Adrenal gland (tissue), 12 donors: ENCODE data around the gene RALGAPB. TPM values are rescaled to one million over a fixed set of nuclear protein-coding genes. Genes with fewer than 3 reads are reported as not detected.

Experiments
- DNase-seq, 7 donors: peaks; one replicate each; pipeline ENCODE4 v3.0.0-alpha.2; 2019 to 2020
- H3K27ac ChIP-seq, 5 donors: fragments of 200-600 bp; sonication (generic) in 4 of 5; 1 replicate in 3 of 5; 2 replicates in 2 of 5; pipeline versions ENCODE4 v1.5.1 to v1.8.0; 2016 to 2020; ENCODE audit warnings: mild to moderate bottlenecking in 1 of 5
- H3K27me3 ChIP-seq: fragments of 200-600 bp; 2 replicates; pipeline ENCODE4 v1.8.0; 2021
- H3K36me3 ChIP-seq, 2 donors: fragments of 200-600 bp; replicated peaks in 1 of 2; 1 replicate in 1 of 2; 2 replicates in 1 of 2; pipeline versions ENCODE4 v1.5.1 to v1.8.0; 2018 to 2022
- H3K4me1 ChIP-seq, 2 donors: fragments of 200-600 bp; replicated peaks in 1 of 2; 1 replicate in 1 of 2; 2 replicates in 1 of 2; pipeline versions ENCODE4 v1.5.1 to v1.8.0; 2018 to 2021
- H3K4me3 ChIP-seq, 4 donors: fragments of 200-600 bp; sonication (generic) in 3 of 4; one replicate each; pipeline ENCODE4 v1.5.1; 2016 to 2018
- H3K9me3 ChIP-seq, 3 donors: fragments of 200-600 bp; sonication (generic) in 1 of 3; replicated peaks in 1 of 3; 1 replicate in 2 of 3; 2 replicates in 1 of 3; pipeline versions ENCODE4 v1.5.1 to v1.8.0; 2016 to 2021
- POLR2A ChIP-seq, 2 donors: fragments of 450-650 bp; IDR thresholded peaks; one replicate each; pipeline ENCODE4 v1.6.1; 2017; ENCODE audit warnings: antibody characterized with exemption in 2 of 2, mild to moderate bottlenecking in 2 of 2, moderate library complexity in 1 of 2
- WGBS, 4 donors: extraction: QIAGEN DNeasy Blood & Tissue Kit in 2 of 4; methylation state at CpG; one replicate each; pipeline versions ENCODE4 v1.1.5 to v1.1.7; 2013 to 2017; 5-methylcytosine and 5-hydroxymethylcytosine counted together
- intact Hi-C, 2 donors: fragments of 100-400 bp; cut with DNase I; formaldehyde crosslinking; loops; one replicate each; pipeline versions ENCODE4 v1.14.1 to v1.15.0; 2022 to 2023
- polyA plus RNA-seq, 3 donors: library from polyadenylated mRNA; stranded (reverse); fragments of 200-250 nt in 2 of 3; fragments of 350-450 nt in 1 of 3; fragmentation: Illumina TruSeq in 1 of 3; extraction: RNeasy Lipid Tissue Mini Kit (QIAGEN cat#74804) in 1 of 3; gene quantifications; one replicate each; pipeline ENCODE4 v1.2.3, GENCODE V29; 2013 to 2014
- total RNA-seq, 9 donors: library from RNA; depleted of rRNA in 4 of 9; stranded (reverse); fragments of >200 nt in 4 of 9; fragments of 120-200 nt in 1 of 9; fragmentation: NEBNext Ultra II Directional in 1 of 9; extraction: Animal tissue kit (Norgen Biotek cat#: 25700) in 1 of 9; gene quantifications; one replicate each; pipeline versions ENCODE4 v1.1.0 to v1.2.4, GENCODE V29; 2013 to 2023
- TF ChIP-seq, protein P1 (sequence below), 6 experiments: fragments of 450-650 bp in 4 of 6; fragments of 200-600 bp in 2 of 6; sonication (generic) in 1 of 6; IDR thresholded peaks; 1 replicate in 5 of 6; 2 replicates in 1 of 6; pipeline versions ENCODE4 v1.5.1 to v1.8.0; 2016 to 2021; ENCODE audit warnings: antibody characterized with exemption in 6 of 6, mild to moderate bottlenecking in 2 of 6, moderate library complexity in 1 of 6
- donor health status: healthy with polysubstance abuse.
- donor health status: Bipolar disorder and iron deficiency.
- donor health status: DM: yes; HTN: yes; CAD: no.
- donor health status: DM: no; HTN: no; CAD: no.
- donor health status: DM: no; HTN: no; CAD: no.
- donor health status: DM: yes; HTN: yes; CAD: no.

The RALGAPB gene
- total and polyA plus RNA-seq, 12 donors, result 11.7 to 44.7 (median 31.7) TPM

DNA sequence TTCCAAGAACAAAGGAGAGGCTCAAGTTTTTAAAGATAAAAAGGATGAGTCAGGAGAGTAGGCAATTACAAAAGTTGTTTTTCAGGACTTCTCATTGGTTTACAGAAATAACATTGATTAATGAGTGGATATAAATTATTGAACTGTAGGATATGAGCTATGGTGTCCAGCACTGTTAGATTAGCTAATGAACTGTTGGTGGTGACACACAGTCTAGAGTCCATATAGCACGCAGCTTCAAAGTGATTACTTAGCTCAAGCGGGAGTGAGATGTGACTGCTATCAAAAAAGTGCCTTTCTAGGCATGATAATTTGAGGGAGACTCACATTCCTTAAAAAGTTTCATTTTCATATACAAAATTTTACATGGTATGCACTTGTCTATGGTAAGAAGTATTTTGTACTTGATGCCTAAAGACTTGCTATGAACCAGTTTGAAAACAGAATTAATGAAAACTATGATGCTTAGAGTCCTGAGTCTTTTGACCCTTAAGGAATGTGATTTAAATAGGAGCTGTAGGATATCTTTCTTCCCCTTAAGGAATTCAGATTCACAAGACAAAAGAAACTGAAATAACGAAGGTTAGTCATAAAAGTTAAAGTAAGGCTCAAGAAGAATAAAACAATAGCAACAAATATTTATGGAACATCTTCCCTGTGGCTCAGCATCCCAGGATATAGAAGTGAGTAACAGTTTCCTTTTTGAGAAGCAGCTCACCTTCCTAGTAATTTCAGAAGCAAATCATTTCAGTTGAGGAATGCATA lies 86.1 kb downstream of the RALGAPB start:
- DNase-seq, result no peak
- 93 to 96% (median 95%) methylated on average over 3 of the region's 3 CpGs for WGBS, 4 donors
- Histone ChIP-seq H3K4me1 (no peaks in the 10 kb centered on the region), H3K27ac (no peak overlapping the region), H3K4me3 (no peak overlapping the region), H3K36me3 (peaks cover 0 to 53% of the 10 kb centered on the region in 2 donors), H3K9me3 (no peaks in the 10 kb centered on the region), H3K27me3 (no peaks in the 10 kb centered on the region)
- TF ChIP-seq, protein P1, sequence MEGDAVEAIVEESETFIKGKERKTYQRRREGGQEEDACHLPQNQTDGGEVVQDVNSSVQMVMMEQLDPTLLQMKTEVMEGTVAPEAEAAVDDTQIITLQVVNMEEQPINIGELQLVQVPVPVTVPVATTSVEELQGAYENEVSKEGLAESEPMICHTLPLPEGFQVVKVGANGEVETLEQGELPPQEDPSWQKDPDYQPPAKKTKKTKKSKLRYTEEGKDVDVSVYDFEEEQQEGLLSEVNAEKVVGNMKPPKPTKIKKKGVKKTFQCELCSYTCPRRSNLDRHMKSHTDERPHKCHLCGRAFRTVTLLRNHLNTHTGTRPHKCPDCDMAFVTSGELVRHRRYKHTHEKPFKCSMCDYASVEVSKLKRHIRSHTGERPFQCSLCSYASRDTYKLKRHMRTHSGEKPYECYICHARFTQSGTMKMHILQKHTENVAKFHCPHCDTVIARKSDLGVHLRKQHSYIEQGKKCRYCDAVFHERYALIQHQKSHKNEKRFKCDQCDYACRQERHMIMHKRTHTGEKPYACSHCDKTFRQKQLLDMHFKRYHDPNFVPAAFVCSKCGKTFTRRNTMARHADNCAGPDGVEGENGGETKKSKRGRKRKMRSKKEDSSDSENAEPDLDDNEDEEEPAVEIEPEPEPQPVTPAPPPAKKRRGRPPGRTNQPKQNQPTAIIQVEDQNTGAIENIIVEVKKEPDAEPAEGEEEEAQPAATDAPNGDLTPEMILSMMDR (IDR thresholded peaks at IDR 0.05), result no peak
- no peak for TF ChIP-seq POLR2A (IDR thresholded peaks at IDR 0.05)
- intact Hi-C loops, result no loop called here

DNA sequence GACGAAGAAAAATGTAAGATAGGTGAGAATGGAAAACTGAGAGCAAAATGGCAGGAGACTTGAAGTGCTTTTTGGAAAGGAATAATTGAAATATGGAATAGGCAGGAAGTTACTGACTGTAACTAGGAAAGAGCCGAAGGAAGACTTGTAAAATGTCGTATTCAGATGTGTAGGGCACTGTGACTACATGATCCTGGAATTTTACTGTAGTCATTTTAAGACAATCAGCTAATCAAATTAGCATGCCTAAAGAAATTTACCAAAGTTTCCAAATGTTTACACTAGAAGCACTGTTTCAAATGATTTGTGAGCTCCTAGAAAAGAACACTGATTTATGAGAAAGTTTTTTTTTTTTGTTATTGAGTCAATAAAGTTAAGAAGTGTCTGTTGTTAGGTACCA lies 87.1 kb downstream of the RALGAPB start:
- H3K27ac ChIP-seq, result no peak overlapping the region
- intact Hi-C loops, result no loop called here
- no peak for TF ChIP-seq POLR2A (IDR thresholded peaks at IDR 0.05)
- TF ChIP-seq, protein P1 (IDR thresholded peaks at IDR 0.05), result no peak
- peaks cover 0 to 45% of the 10 kb centered on the region in 2 donors for H3K36me3 ChIP-seq
- H3K4me3 ChIP-seq, result no peak overlapping the region
- no peaks in the 10 kb centered on the region for H3K9me3 ChIP-seq
- DNase-seq, result no peak
- 95 to 98% (median 96%) methylated on average over 3 of the region's 3 CpGs for WGBS, 4 donors
- H3K27me3 ChIP-seq, result no peaks in the 10 kb centered on the region
- H3K4me1 ChIP-seq, result no peaks in the 10 kb centered on the region

DNA sequence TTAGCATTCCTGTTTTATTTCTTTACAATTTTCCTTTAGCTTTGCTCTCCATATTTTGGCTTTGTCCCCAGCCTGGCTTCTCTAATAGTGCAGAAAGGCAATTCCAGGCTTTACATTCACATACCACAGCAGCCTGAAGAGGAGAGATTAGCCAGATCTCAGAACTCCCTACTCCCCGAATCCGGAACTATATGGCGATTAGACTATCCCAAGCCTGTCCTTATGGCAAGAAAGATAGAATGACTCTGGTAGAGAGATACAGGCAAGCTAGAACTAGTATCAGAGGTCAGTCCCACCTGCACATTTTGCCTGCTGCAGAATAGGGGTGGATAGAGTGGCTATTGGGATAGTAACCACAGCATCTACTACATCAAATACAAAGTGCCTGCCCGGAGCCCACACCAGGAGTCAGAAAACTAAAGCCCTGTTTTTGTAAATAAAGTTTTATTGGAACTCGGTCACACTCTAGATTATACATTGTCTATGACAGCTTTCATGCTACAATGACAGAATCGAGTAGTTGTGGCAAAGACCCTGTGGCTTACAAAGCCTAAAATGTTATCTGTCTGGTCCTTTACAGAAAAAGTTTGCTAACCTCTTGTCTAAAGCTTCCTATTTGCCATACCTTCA lies 91.3 kb downstream of the RALGAPB start:
- Histone ChIP-seq H3K27ac (no peak overlapping the region), H3K4me1 (no peaks in the 10 kb centered on the region), H3K4me3 (no peak overlapping the region), H3K36me3 (peaks cover 0 to 37% of the 10 kb centered on the region in 2 donors), H3K27me3 (no peaks in the 10 kb centered on the region), H3K9me3 (no peaks in the 10 kb centered on the region)
- intact Hi-C loops, result no loop called here
- DNase-seq, result no peak
- no peak for TF ChIP-seq POLR2A (IDR thresholded peaks at IDR 0.05)
- TF ChIP-seq, protein P1 (IDR thresholded peaks at IDR 0.05), result no peak
- WGBS, 4 donors, result 93 to 98% (median 98%) methylated on average over 6 of the region's 6 CpGs

DNA sequence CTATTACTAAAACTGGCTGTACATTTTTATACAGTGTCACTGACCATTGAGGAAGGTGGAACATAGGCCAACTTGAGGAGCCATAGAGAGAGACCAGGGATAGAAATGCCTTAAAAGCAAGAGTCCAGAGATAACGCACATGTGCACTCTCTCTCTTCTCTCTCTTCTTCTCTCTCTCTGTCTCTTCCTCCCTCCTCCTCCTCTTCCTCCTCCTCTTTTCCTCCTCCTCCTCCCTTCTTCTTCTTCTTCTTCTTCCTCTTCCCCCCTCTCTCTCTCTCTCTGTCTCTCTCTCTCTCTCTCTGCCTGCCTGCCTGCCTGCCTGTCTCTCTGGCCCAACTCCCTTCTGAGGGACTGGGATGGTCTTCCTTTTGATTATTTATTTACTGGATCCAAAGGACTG lies 92.0 kb downstream of the RALGAPB start:
- H3K27ac ChIP-seq, result no peak overlapping the region
- H3K27me3 ChIP-seq, result no peaks in the 10 kb centered on the region
- H3K4me1 ChIP-seq, result no peaks in the 10 kb centered on the region
- WGBS, 4 donors, result 92 to 98% (median 95%) methylated on average over 1 of the region's 1 CpG
- H3K9me3 ChIP-seq, result no peaks in the 10 kb centered on the region
- no peak overlapping the region for H3K4me3 ChIP-seq
- DNase-seq, result no peak
- H3K36me3 ChIP-seq, result peaks cover 0 to 35% of the 10 kb centered on the region in 2 donors
- TF ChIP-seq POLR2A (IDR thresholded peaks at IDR 0.05), result no peak
- TF ChIP-seq, protein P1 (IDR thresholded peaks at IDR 0.05), result no peak
- intact Hi-C loops, result no loop called here
